Esophagus muscularis mucosa (tissue), 4 donors: ENCODE results near the gene LIAS. TPM values are rescaled to one million over a fixed set of nuclear protein-coding genes. Genes with fewer than 3 reads are reported as not detected.
A peak's percentile ranks its signal among the peaks of the same experiment; 100 is the strongest.
"Not testable (repeated sequence)": the region's sequence is repeated elsewhere in the genome, so short reads cannot be mapped to it uniquely, and the experiment has no call there.

Experiments used
- DNase-seq: peaks from one replicate; pipeline ENCODE4 v3.0.0-alpha.2; 2017; ENCODE audit errors: extremely low spot score
- H3K27ac ChIP-seq, 4 donors: fragments of 200-600 bp; sonication (generic); replicated peaks in 1 of 4; 1 replicate in 3 of 4; 2 replicates in 1 of 4; pipeline ENCODE4 v1.5.1; 2016 to 2019; ENCODE audit warnings: mild to moderate bottlenecking in 1 of 4
- H3K27me3 ChIP-seq, 4 donors: fragments of 200-600 bp; sonication (generic); one replicate each; pipeline versions ENCODE4 v1.5.1 to v1.6.0; 2016 to 2019
- H3K36me3 ChIP-seq, 4 donors: fragments of 200-600 bp; sonication (generic); one replicate each; pipeline ENCODE4 v1.5.1; 2016 to 2019
- H3K4me1 ChIP-seq, 4 donors: fragments of 200-600 bp; sonication (generic); one replicate each; pipeline ENCODE4 v1.5.1; 2016 to 2019
- H3K4me3 ChIP-seq, 4 donors: fragments of 200-600 bp; sonication (generic); 1 replicate in 2 of 4; 2 replicates in 2 of 4; pipeline ENCODE4 v1.5.1; 2016 to 2019; ENCODE audit warnings: mild to moderate bottlenecking in 4 of 4, moderate library complexity in 1 of 4
- H3K9me3 ChIP-seq, 4 donors: fragments of 200-600 bp; sonication (generic); 1 replicate in 3 of 4; 2 replicates in 1 of 4; pipeline ENCODE4 v1.5.1; 2016 to 2019
- EP300 ChIP-seq: sonication (generic); formaldehyde crosslinking; IDR thresholded peaks from one replicate; pipeline ENCODE4 v1.6.1; 2017; ENCODE audit warnings: antibody characterized with exemption
- POLR2A ChIP-seq: fragments of 450-650 bp; IDR thresholded peaks from one replicate; pipeline ENCODE4 v1.6.1; 2017; ENCODE audit warnings: antibody characterized with exemption, moderate library complexity, mild to moderate bottlenecking, low read depth
- POLR2AphosphoS5 ChIP-seq, 2 donors: sonication (generic); formaldehyde crosslinking; IDR thresholded peaks; one replicate each; pipeline ENCODE4 v1.6.1; 2017; ENCODE audit warnings: antibody characterized with exemption in 2 of 2
- WGBS: methylation state at CpG from one replicate; pipeline ENCODE4 v1.1.5; 2018; 5-methylcytosine and 5-hydroxymethylcytosine counted together
- intact Hi-C: fragments of 100-400 bp; cut with DNase I; formaldehyde crosslinking; loops from one replicate; pipeline ENCODE4 v1.15.1; 2023
- total RNA-seq, 4 donors: library from RNA; depleted of rRNA; stranded (reverse); fragments of >200 nt; gene quantifications; one replicate each; pipeline versions ENCODE4 v1.1.0 to v1.2.1, GENCODE V29; 2016
- TF ChIP-seq, protein P1 (sequence below), 3 experiments: fragments of 200-600 bp in 2 of 3; fragments of 450-650 bp in 1 of 3; sonication (generic) in 2 of 3; IDR thresholded peaks; one replicate each; pipeline ENCODE4 v1.5.1; 2017 to 2019; ENCODE audit warnings: antibody characterized with exemption in 3 of 3, mild to moderate bottlenecking in 2 of 3, moderate library complexity in 1 of 3

Gene LIAS
- total RNA-seq, 4 donors from 2014 or later: 8.5 to 11.6 (median 9.7) TPM

DNA sequence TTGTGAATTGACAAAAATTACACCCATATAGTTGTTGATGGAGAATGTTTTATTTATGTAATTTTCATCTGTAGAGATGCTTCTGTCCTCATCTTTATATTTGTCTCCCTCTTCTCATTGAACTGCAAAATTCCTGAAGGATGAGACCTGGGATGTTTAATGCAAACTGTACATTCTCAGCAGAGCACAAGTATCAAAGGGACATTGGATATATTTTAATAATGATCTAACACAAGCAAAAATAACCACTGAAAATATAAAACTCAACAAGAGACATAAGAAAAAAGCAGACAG is 39.8 kb downstream of the LIAS start:
- no peak for DNase-seq
- intact Hi-C loops: no loop called here
- Histone ChIP-seq H3K4me1 (peaks cover 0 to 6% (median 0%) of the 10 kb centered on the region in 4 donors), H3K4me3 (no peak overlapping the region), H3K27me3 (no peaks in the 10 kb centered on the region), H3K36me3 (peaks cover 32 to 56% (median 41%) of the 10 kb centered on the region in 4 donors), H3K9me3 (no peaks in the 10 kb centered on the region), H3K27ac (no peak overlapping the region)
- TF ChIP-seq POLR2AphosphoS5 (IDR thresholded peaks at IDR 0.05) (no peak), EP300 (no peak), POLR2A (no peak)
- TF ChIP-seq, protein P1, sequence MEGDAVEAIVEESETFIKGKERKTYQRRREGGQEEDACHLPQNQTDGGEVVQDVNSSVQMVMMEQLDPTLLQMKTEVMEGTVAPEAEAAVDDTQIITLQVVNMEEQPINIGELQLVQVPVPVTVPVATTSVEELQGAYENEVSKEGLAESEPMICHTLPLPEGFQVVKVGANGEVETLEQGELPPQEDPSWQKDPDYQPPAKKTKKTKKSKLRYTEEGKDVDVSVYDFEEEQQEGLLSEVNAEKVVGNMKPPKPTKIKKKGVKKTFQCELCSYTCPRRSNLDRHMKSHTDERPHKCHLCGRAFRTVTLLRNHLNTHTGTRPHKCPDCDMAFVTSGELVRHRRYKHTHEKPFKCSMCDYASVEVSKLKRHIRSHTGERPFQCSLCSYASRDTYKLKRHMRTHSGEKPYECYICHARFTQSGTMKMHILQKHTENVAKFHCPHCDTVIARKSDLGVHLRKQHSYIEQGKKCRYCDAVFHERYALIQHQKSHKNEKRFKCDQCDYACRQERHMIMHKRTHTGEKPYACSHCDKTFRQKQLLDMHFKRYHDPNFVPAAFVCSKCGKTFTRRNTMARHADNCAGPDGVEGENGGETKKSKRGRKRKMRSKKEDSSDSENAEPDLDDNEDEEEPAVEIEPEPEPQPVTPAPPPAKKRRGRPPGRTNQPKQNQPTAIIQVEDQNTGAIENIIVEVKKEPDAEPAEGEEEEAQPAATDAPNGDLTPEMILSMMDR (IDR thresholded peaks at IDR 0.05): no peak

GRCh38 chr4:39502019-39502663 is 43.3 kb downstream of the LIAS start:
- Histone ChIP-seq H3K4me3 (no peak overlapping the region), H3K36me3 (peaks cover 62 to 90% (median 74%) of the 10 kb centered on the region in 4 donors), H3K27ac (peak overlapping the region in 3 of 4 donors; percentile 1 to 57 (median 13)), H3K4me1 (no peaks in the 10 kb centered on the region), H3K27me3 (no peaks in the 10 kb centered on the region), H3K9me3 (no peaks in the 10 kb centered on the region)
- TF ChIP-seq, protein P1 (IDR thresholded peaks at IDR 0.05): no peak
- peak in 1 of 2 donors; percentile 4 for TF ChIP-seq POLR2AphosphoS5 (IDR thresholded peaks at IDR 0.05)
- intact Hi-C loops: no loop called here
- no peak for DNase-seq

- H3K27me3 ChIP-seq, H3K4me3 ChIP-seq, H3K4me1 ChIP-seq, DNase-seq, intact Hi-C loops, H3K9me3 ChIP-seq: not testable (repeated sequence)
- H3K36me3 ChIP-seq: peaks cover 68 to 96% (median 79%) of the 10 kb centered on the region in 4 donors
- 74% methylated on average over 4 of the region's 4 CpGs for whole genome bisulfite sequencing
- peak overlapping the region in 2 of 4 donors; percentile 8 to 48 for H3K27ac ChIP-seq
These were observed 43.8 kb downstream of the LIAS start for GRCh38 chr4:39502664-39503035.

- TF ChIP-seq POLR2AphosphoS5 (IDR thresholded peaks at IDR 0.05): no peak
- no peak for TF ChIP-seq POLR2A
- TF ChIP-seq EP300: no peak
- TF ChIP-seq, protein P1 (IDR thresholded peaks at IDR 0.05): no peak
- Histone ChIP-seq H3K4me1 (no peaks in the 10 kb centered on the region), H3K4me3 (no peak overlapping the region), H3K9me3 (no peaks in the 10 kb centered on the region), H3K36me3 (peaks cover 77 to 98% (median 88%) of the 10 kb centered on the region in 4 donors), H3K27ac (no peak overlapping the region), H3K27me3 (no peaks in the 10 kb centered on the region)
- 91% methylated on average over 2 of the region's 2 CpGs for whole genome bisulfite sequencing
- DNase-seq: no peak
- intact Hi-C loops: no loop called here
These were observed 45.7 kb downstream of the LIAS start for GRCh38 chr4:39504538-39504937.

DNA sequence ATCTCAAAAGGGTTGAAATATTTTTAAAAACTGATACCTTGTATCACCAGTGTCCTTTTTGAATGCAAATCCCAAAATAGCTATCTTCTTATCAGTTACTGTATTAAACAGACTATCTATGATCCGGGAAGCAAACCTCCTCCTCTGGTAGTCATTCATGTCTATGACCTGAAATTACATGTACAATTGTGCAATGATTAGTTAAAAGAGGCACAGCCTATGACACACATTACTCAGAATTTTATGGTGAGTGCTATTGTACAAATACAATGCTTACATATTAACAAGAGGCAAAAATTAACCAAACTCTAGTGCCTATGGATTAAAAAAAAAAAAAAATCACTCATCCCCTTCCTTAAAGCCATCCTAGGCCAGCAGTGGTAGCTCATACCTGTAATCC is 46.7 kb downstream of the LIAS start:
- Histone ChIP-seq H3K27me3 (no peaks in the 10 kb centered on the region), H3K27ac (no peak overlapping the region), H3K36me3 (peaks cover 79 to 100% (median 90%) of the 10 kb centered on the region in 4 donors), H3K4me1 (no peaks in the 10 kb centered on the region), H3K4me3 (no peak overlapping the region), H3K9me3 (no peaks in the 10 kb centered on the region)
- TF ChIP-seq POLR2AphosphoS5 (IDR thresholded peaks at IDR 0.05) (no peak), EP300 (no peak), POLR2A (no peak)
- TF ChIP-seq, protein P1 (IDR thresholded peaks at IDR 0.05): no peak
- intact Hi-C loops: no loop called here
- DNase-seq: no peak
- WGBS: 100% methylated on average over 1 of the region's 1 CpG
